GM19467 (cell line): ENCODE measurements around the gene HSD11B1.

Experiments used
- ATAC-seq: cut with Tn5 transposase; IDR thresholded peaks from one replicate; pipeline ENCODE4 v1.9.1; 2021; ENCODE audit warnings: mild to moderate bottlenecking, moderate library complexity; ENCODE audit not compliant: unreplicated experiment

HSD11B1 gene

GRCh38 chr1:209778102-209778501 is 73.5 kb downstream of the HSD11B1 start:
- ATAC-seq, result no peak

DNA sequence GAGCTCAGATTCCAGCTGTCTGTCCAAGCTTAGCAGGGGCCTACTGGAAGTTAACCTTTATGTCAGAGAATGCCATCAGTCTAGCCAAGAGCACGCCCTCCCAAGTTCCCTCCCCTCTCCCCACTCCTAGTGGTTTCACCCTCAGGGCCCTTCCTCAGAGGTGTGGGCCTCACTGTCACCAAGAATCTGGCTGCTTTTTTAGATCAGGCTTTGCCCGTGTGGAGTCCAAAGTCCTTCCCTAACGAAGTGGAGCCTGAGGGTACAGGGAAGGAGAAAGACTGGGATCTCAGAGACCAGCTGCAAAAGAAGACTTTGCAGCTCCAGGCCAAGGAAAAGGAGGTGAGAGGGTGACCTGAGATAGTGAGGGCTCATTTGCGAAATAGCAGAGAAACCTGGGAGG is 75.6 kb downstream of the HSD11B1 start:
- no peak for ATAC-seq

GRCh38 chr1:209783386-209783785 is 78.7 kb downstream of the HSD11B1 start:
- no peak for ATAC-seq
